Cardiac muscle cell (in vitro differentiated cells and primary cell): ENCODE data around the gene SLC4A4. TPM values are rescaled to one million over a fixed set of nuclear protein-coding genes. Genes with fewer than 3 reads are reported as not detected.

Experiments
- DNase-seq, 2 donors: peaks; one replicate each; pipeline versions ENCODE4 v3.0.0 to v3.0.0-alpha.2; 2010 to 2017; ENCODE audit warnings: low read depth in 1 of 2, low spot score in 1 of 2
- H3K27ac ChIP-seq: fragments of 200-600 bp; sonication (generic); 2 replicates; pipeline ENCODE4 v1.5.1; 2016
- H3K27me3 ChIP-seq: fragments of 200-600 bp; sonication (generic); 2 replicates; pipeline ENCODE4 v1.6.0; 2016; ENCODE audit warnings: control low read depth
- H3K36me3 ChIP-seq: fragments of 200-600 bp; sonication (generic); 2 replicates; pipeline ENCODE4 v1.5.1; 2016; ENCODE audit warnings: control low read depth
- H3K4me1 ChIP-seq: fragments of 200-600 bp; sonication (generic); 2 replicates; pipeline ENCODE4 v1.8.1; 2017; ENCODE audit warnings: low read depth, mild to moderate bottlenecking, mixed run types
- H3K4me3 ChIP-seq: fragments of 200-600 bp; sonication (generic); 2 replicates; pipeline ENCODE4 v1.5.1; 2016; ENCODE audit warnings: mild to moderate bottlenecking
- H3K9me3 ChIP-seq: fragments of 200-600 bp; sonication (generic); 2 replicates; pipeline ENCODE4 v1.5.1; 2017; ENCODE audit warnings: low read depth, mild to moderate bottlenecking, control low read depth
- polyA plus RNA-seq: library from polyadenylated mRNA; unstranded; fragments of >200 nt; fragmentation: Nextera tagmentation; extraction: Ambion mirVana; gene quantifications from 2 replicates; pipeline ENCODE4 v1.2.1, GENCODE V29; 2016
- total RNA-seq: library from RNA; depleted of rRNA; stranded (reverse); fragments of >200 nt; gene quantifications from 2 replicates; pipeline ENCODE4 v1.2.3, GENCODE V29; 2016
- TF ChIP-seq, protein P1 (sequence below): IDR thresholded peaks from 2 replicates; pipeline ENCODE4 v1.5.1; 2012; ENCODE audit warnings: low read depth, mild to moderate bottlenecking, low read length

Gene SLC4A4
- total and polyA plus RNA-seq, 2 experiments from 2014 or later: 12.7 to 31.5 TPM

DNA sequence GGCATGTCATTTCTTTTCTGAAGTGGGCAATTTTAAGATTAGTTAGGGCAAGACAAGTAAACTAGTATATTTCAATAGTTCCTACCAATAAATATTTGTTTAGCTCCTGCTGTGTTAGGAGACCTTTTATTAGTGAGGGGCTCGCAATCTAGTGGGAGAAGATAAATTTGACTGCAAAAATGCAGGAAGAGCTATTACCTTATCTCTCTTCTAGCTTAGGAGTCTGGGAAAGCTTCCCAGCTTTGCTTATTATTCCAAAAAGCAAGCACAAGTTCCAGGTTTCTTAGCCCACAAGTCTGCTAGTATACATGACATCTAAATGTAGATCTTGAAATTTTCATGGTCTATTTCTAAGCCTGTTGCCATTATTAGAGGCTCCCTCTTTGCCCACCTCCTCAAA lies 254.0 kb downstream of the SLC4A4 start:
- H3K27ac ChIP-seq: no peak overlapping the region
- no peaks in the 10 kb centered on the region for H3K9me3 ChIP-seq
- DNase-seq: peak in 1 of 2 donors; percentile 26
- no peaks in the 10 kb centered on the region for H3K36me3 ChIP-seq
- H3K27me3 ChIP-seq: no peaks in the 10 kb centered on the region
- H3K4me3 ChIP-seq: no peak overlapping the region
- TF ChIP-seq, protein P1, sequence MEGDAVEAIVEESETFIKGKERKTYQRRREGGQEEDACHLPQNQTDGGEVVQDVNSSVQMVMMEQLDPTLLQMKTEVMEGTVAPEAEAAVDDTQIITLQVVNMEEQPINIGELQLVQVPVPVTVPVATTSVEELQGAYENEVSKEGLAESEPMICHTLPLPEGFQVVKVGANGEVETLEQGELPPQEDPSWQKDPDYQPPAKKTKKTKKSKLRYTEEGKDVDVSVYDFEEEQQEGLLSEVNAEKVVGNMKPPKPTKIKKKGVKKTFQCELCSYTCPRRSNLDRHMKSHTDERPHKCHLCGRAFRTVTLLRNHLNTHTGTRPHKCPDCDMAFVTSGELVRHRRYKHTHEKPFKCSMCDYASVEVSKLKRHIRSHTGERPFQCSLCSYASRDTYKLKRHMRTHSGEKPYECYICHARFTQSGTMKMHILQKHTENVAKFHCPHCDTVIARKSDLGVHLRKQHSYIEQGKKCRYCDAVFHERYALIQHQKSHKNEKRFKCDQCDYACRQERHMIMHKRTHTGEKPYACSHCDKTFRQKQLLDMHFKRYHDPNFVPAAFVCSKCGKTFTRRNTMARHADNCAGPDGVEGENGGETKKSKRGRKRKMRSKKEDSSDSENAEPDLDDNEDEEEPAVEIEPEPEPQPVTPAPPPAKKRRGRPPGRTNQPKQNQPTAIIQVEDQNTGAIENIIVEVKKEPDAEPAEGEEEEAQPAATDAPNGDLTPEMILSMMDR: no peak
- peaks cover 3% of the 10 kb centered on the region for H3K4me1 ChIP-seq

DNA sequence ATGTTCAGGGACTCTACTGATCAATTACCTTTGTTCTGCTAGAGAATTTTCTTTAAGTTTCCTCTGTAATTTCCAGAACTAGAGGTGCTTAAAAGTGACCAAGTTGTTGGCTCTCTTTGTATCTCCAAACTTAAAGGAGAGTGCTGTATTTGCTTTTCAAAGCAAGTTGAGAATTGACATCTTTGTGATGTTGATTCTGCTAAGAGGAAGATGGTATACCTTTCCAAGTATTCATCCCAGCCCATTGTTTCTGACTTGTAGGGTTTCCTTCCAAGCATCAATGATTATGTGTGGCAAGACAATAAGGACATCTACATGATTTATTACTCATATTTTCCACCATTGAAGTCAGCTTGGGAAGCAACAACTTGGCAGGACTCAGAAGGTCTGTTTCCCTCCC lies 254.5 kb downstream of the SLC4A4 start:
- TF ChIP-seq, protein P1: no peak
- Histone ChIP-seq H3K4me3 (no peak overlapping the region), H3K27ac (no peak overlapping the region), H3K4me1 (peaks cover 3% of the 10 kb centered on the region), H3K27me3 (no peaks in the 10 kb centered on the region), H3K9me3 (no peaks in the 10 kb centered on the region), H3K36me3 (no peaks in the 10 kb centered on the region)
- DNase-seq: peak in 1 of 2 donors; percentile 4

GRCh38 chr4:71595576-71596108 lies 256.8 kb downstream of the SLC4A4 start:
- TF ChIP-seq, protein P1: no peak
- H3K9me3 ChIP-seq: no peaks in the 10 kb centered on the region
- H3K36me3 ChIP-seq: no peaks in the 10 kb centered on the region
- H3K4me3 ChIP-seq: no peak overlapping the region
- no peak overlapping the region for H3K27ac ChIP-seq
- H3K27me3 ChIP-seq: no peaks in the 10 kb centered on the region
- H3K4me1 ChIP-seq: peaks cover 3% of the 10 kb centered on the region
- DNase-seq: peak in 1 of 2 donors; percentile 5

DNA sequence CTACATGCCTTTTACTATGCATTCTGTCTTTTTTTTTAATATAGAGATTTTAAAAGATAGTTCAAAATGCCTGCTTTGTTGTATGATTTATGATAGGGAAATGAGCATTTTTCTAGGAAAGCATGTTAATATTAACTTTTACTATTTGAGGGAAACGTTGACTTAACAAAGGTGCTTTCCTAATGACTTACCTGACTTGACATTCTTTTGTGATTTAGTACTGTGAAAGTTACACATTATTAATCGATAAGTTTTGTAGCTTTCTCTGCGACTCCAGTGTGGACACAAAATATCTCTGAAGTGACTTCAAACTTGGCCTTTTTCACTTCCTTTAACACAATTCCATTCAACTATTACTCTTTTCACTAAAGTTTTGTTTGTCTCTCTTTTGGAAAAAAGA lies 260.8 kb downstream of the SLC4A4 start:
- TF ChIP-seq, protein P1: no peak
- no peak for DNase-seq
- Histone ChIP-seq H3K9me3 (no peaks in the 10 kb centered on the region), H3K4me1 (no peaks in the 10 kb centered on the region), H3K27me3 (no peaks in the 10 kb centered on the region), H3K4me3 (no peak overlapping the region), H3K36me3 (no peaks in the 10 kb centered on the region), H3K27ac (no peak overlapping the region)

DNA sequence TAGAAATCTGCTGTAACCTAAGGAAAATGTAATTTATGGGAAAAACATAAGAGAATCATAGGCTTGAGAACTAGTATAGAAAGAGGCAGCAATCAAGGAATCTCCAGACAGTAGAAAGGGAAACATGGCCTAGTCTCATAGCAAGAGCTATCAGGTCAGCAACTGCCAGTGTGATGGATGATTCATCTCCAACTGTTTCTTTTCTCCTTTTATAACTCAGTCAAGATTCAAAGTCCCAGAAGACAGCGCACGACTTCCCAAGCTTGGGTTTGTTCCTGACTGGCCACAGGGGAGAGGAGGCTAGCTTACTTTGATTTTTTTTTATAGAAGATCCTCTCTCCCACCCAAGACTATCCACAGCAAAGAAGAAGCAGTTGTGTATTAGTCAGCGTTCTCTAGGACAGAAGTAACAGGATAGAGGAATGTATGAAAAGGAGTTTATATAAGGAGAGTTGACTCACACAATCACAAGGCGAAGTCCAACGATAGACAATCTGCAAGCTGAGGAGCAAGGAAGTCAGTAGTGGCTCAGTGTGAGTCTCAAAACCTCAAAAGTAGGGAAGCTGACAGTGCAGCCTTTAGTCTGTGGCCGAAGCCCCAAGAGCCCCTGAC lies 263.6 kb downstream of the SLC4A4 start:
- H3K27me3 ChIP-seq: no peaks in the 10 kb centered on the region
- no peaks in the 10 kb centered on the region for H3K36me3 ChIP-seq
- H3K4me1 ChIP-seq: peaks cover 3% of the 10 kb centered on the region
- no peak for DNase-seq
- H3K9me3 ChIP-seq: no peaks in the 10 kb centered on the region
- TF ChIP-seq, protein P1: no peak
- H3K4me3 ChIP-seq: no peak overlapping the region
- no peak overlapping the region for H3K27ac ChIP-seq
